ENCODE results near the gene FBXO41. TPM values are rescaled to one million over a fixed set of nuclear protein-coding genes. Genes with fewer than 3 reads are reported as not detected.

FBXO41 gene
- total RNA-seq, 2 experiments from 2014 or later, result 20.4 to 57.9 TPM

- TF ChIP-seq EZH2phosphoT487 (IDR thresholded peaks at IDR 0.05; ENCODE audit: borderline replicate concordance, low read depth, low read length) (no peak), CTCF (conservative IDR thresholded peaks at IDR 0.05; ENCODE audit: low read length) (no peak)
- no peaks in the 10 kb centered on the region for H4K20me1 ChIP-seq (ENCODE audit: insufficient read depth, low read length)
- peaks cover 22% of the 10 kb centered on the region for H3K4me1 ChIP-seq (ENCODE audit: insufficient read depth, low read length, poor library complexity, severe bottlenecking)
- DNase-seq (ENCODE audit: low spot score), result no peak
- no peaks in the 10 kb centered on the region for H3K9me2 ChIP-seq (ENCODE audit: insufficient read depth, low read length)
- H3K9me3 ChIP-seq (ENCODE audit: low read length), result no peaks in the 10 kb centered on the region
- intact Hi-C loops (cut with micrococcal nuclease; ENCODE audit: unreplicated experiment), result no loop called here
- no peak overlapping the region for H3K4me2 ChIP-seq (ENCODE audit: low read length)
- ChIA-PET POLR2A (interaction anchor here (0.6 to 0.9 kb wide), 3 partner anchors 23 to 363 kb away, joined by 3 to 6 read pairs (median 3); partner anchors contain the start of gene CCT7), CTCF (ENCODE audit: unreplicated experiment) (no interaction called here)
- no peaks in the 10 kb centered on the region for H3K36me3 ChIP-seq (ENCODE audit: insufficient read depth, low read length)
- no TSS peak for BruUV-seq (replicated peaks)
- H2AFZ ChIP-seq (ENCODE audit: low read length), result no peak overlapping the region
- peaks cover 14% of the 10 kb centered on the region for H3K79me2 ChIP-seq (ENCODE audit: insufficient read depth, low read depth, low read length)
- H3K4me3 ChIP-seq (ENCODE audit: low read depth, low read length, poor library complexity, severe bottlenecking), result no peak overlapping the region
- no peak overlapping the region for H3K27ac ChIP-seq (ENCODE audit: low read depth, low read length, poor library complexity, severe bottlenecking)
Measured at GRCh38 chr2:73210696-73211095, 73.6 kb downstream of the FBXO41 start.

GRCh38 chr2:73210019-73210418 lies 74.3 kb downstream of the FBXO41 start:
- Histone ChIP-seq H3K4me2 (ENCODE audit: low read length) (no peak overlapping the region), H3K27ac (ENCODE audit: low read depth, low read length, poor library complexity, severe bottlenecking) (no peak overlapping the region), H2AFZ (ENCODE audit: low read length) (no peak overlapping the region), H3K79me2 (ENCODE audit: insufficient read depth, low read depth, low read length) (peaks cover 8% of the 10 kb centered on the region; the same call in 1 of the 2 replicates), H4K20me1 (ENCODE audit: insufficient read depth, low read length) (no peaks in the 10 kb centered on the region), H3K4me3 (ENCODE audit: low read depth, low read length, poor library complexity, severe bottlenecking) (no peak overlapping the region), H3K4me1 (ENCODE audit: insufficient read depth, low read length, poor library complexity, severe bottlenecking) (peaks cover 16% of the 10 kb centered on the region), H3K9me2 (ENCODE audit: insufficient read depth, low read length) (no peaks in the 10 kb centered on the region), H3K36me3 (ENCODE audit: insufficient read depth, low read length) (no peaks in the 10 kb centered on the region), H3K9me3 (ENCODE audit: low read length) (no peaks in the 10 kb centered on the region)
- DNase-seq (ENCODE audit: low spot score), result no peak
- TF ChIP-seq EZH2phosphoT487 (IDR thresholded peaks at IDR 0.05; ENCODE audit: borderline replicate concordance, low read depth, low read length) (no peak), CTCF (conservative IDR thresholded peaks at IDR 0.05; ENCODE audit: low read length) (no peak)
- POLR2A ChIA-PET, result interaction anchor here (0.6 to 1.3 kb wide), 3 partner anchors 24 to 364 kb away, joined by 3 to 6 read pairs (median 4); partner anchors contain the start of gene CCT7
- CTCF ChIA-PET (ENCODE audit: unreplicated experiment), result no interaction called here
- intact Hi-C loops (cut with micrococcal nuclease; ENCODE audit: unreplicated experiment), result no loop called here
- no TSS peak for BruUV-seq (replicated peaks)

GRCh38 chr2:73208258-73208657 lies 76.0 kb downstream of the FBXO41 start:
- ChIA-PET CTCF (ENCODE audit: unreplicated experiment) (no interaction called here), POLR2A (interaction anchor here (0.6 to 1.0 kb wide), 4 partner anchors 15 to 328 kb away, joined by 3 to 11 read pairs (median 4); partner anchors contain the start of gene ALMS1)
- no TSS peak for BruUV-seq (replicated peaks)
- H3K4me2 ChIP-seq (ENCODE audit: low read length), result no peak overlapping the region
- H4K20me1 ChIP-seq (ENCODE audit: insufficient read depth, low read length), result no peaks in the 10 kb centered on the region
- H3K4me3 ChIP-seq (ENCODE audit: low read depth, low read length, poor library complexity, severe bottlenecking), result no peak overlapping the region
- H2AFZ ChIP-seq (ENCODE audit: low read length), result no peak overlapping the region
- peaks cover 7% of the 10 kb centered on the region for H3K4me1 ChIP-seq (ENCODE audit: insufficient read depth, low read length, poor library complexity, severe bottlenecking)
- H3K79me2 ChIP-seq (ENCODE audit: insufficient read depth, low read depth, low read length), result no peaks in the 10 kb centered on the region
- no peak overlapping the region for H3K27ac ChIP-seq (ENCODE audit: low read depth, low read length, poor library complexity, severe bottlenecking)
- no peaks in the 10 kb centered on the region for H3K36me3 ChIP-seq (ENCODE audit: insufficient read depth, low read length)
- no peak for DNase-seq (ENCODE audit: low spot score)
- no peaks in the 10 kb centered on the region for H3K9me2 ChIP-seq (ENCODE audit: insufficient read depth, low read length)
- no peaks in the 10 kb centered on the region for H3K9me3 ChIP-seq (ENCODE audit: low read length)
- intact Hi-C loops (cut with micrococcal nuclease; ENCODE audit: unreplicated experiment), result no loop called here
- TF ChIP-seq CTCF (conservative IDR thresholded peaks at IDR 0.05; ENCODE audit: low read length) (no peak), EZH2phosphoT487 (IDR thresholded peaks at IDR 0.05; ENCODE audit: borderline replicate concordance, low read depth, low read length) (no peak)

Measured in OCI-LY7 (cell line).